GM12892 (cell line): Measurements from ENCODE around the gene SFXN4.

Experiments used
- POLR2A ChIP-seq: IDR thresholded peaks from 2 replicates; pipeline ENCODE4 v1.6.1; 2011; ENCODE audit warnings: low read depth, low read length, control low read depth
- POLR2AphosphoS5 ChIP-seq: IDR thresholded peaks from 2 replicates; pipeline ENCODE4 v1.6.1; 2011; ENCODE audit warnings: low read depth, low read length, control low read depth
- TAF1 ChIP-seq: IDR thresholded peaks from 2 replicates; pipeline ENCODE4 v1.6.1; 2011; ENCODE audit warnings: low read depth, mild to moderate bottlenecking, control low read depth, low read length, borderline replicate concordance

GRCh38 chr10:119140603-119141245, 24.8 kb downstream of the SFXN4 start:
- TF ChIP-seq POLR2AphosphoS5 = no peak
- TF ChIP-seq POLR2A = no peak
- TF ChIP-seq TAF1 = no peak
